Prostate gland (tissue), 2 donors: ENCODE data around the gene TCL1A.

Experiments used
- POLR2A ChIP-seq: fragments of 450-650 bp; IDR thresholded peaks from one replicate; pipeline ENCODE4 v1.6.1; 2016; ENCODE audit warnings: antibody characterized with exemption, mild to moderate bottlenecking
- TF ChIP-seq, protein P1 (sequence below), 4 experiments: fragments of 200-600 bp in 2 of 4; fragments of 450-650 bp in 2 of 4; sonication (generic) in 2 of 4; IDR thresholded peaks; 1 replicate in 3 of 4; 2 replicates in 1 of 4; pipeline ENCODE4 v1.5.1; 2016 to 2019; ENCODE audit warnings: antibody characterized with exemption in 4 of 4, mild to moderate bottlenecking in 2 of 4, moderate library complexity in 2 of 4

DNA sequence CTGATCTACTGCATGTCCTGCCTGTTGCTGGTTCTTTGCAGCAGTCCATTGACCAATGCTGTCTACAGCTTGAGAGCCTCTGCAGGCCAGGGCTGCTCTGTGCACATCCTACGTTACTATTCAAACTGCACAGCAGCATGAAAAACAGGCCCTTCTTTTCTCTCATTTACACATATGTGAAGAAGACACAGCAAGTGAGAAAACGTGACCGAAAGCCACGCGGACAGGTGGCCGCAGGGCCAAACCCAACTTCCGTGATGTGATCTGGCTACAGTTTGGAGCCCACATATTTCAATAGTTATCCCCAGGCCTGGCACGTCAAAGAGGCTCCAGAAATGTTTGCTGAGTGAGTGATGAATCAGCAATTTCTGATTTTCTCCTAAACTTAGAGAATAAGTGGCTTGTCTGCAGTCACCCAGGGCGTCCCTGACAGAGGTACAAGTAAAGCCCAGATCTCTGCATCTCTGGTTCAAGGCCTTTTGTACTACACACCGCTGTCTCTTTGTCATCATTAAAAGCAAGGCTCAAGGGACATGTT lies 45.6 kb downstream of the TCL1A start:
- TF ChIP-seq, protein P1, sequence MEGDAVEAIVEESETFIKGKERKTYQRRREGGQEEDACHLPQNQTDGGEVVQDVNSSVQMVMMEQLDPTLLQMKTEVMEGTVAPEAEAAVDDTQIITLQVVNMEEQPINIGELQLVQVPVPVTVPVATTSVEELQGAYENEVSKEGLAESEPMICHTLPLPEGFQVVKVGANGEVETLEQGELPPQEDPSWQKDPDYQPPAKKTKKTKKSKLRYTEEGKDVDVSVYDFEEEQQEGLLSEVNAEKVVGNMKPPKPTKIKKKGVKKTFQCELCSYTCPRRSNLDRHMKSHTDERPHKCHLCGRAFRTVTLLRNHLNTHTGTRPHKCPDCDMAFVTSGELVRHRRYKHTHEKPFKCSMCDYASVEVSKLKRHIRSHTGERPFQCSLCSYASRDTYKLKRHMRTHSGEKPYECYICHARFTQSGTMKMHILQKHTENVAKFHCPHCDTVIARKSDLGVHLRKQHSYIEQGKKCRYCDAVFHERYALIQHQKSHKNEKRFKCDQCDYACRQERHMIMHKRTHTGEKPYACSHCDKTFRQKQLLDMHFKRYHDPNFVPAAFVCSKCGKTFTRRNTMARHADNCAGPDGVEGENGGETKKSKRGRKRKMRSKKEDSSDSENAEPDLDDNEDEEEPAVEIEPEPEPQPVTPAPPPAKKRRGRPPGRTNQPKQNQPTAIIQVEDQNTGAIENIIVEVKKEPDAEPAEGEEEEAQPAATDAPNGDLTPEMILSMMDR (IDR thresholded peaks at IDR 0.05) = no peak
- TF ChIP-seq POLR2A = no peak
